OCI-LY7 (cell line): ENCODE measurements around the gene APCDD1L. TPM values are rescaled to one million over a fixed set of nuclear protein-coding genes. Genes with fewer than 3 reads are reported as not detected.

ENCODE experiments used
- BruUV-seq: library from RNA; stranded (reverse); fragments of 400-500 nt; replicated peaks from 2 replicates; lab custom pipeline; 2021; lab: Mats Ljungman, UMichigan
- CTCF ChIA-PET: fragments of 300-600 bp; sonication (Branson Sonifier 250); formaldehyde crosslinking; loops from one replicate; lab custom pipeline; 2022; ENCODE audit warnings: antibody characterized with exemption; ENCODE audit not compliant: unreplicated experiment; lab: Charles Lee
- POLR2A ChIA-PET: fragments of 300-600 bp; sonication (Branson Sonifier 250); formaldehyde crosslinking; loops from one replicate; lab custom pipeline; 2022; ENCODE audit warnings: antibody characterized with exemption; lab: Charles Lee
- DNase-seq: peaks from one replicate; pipeline ENCODE4 v3.0.0-alpha.2; 2015; ENCODE audit warnings: low spot score
- H2AFZ ChIP-seq: fragments of 200-600 bp; sonication (generic), shearing (Covaris generic); 2 replicates; pipeline ENCODE4 v1.6.1; 2014; ENCODE audit warnings: mild to moderate bottlenecking, antibody characterized with exemption, low read length, moderate library complexity
- H3K27ac ChIP-seq: fragments of 200-600 bp; sonication (generic); 2 replicates; pipeline ENCODE4 v1.5.1; 2014; ENCODE audit warnings: mixed run types, low read depth, mild to moderate bottlenecking, moderate library complexity, low read length, inconsistent platforms; ENCODE audit not compliant: poor library complexity, severe bottlenecking
- H3K36me3 ChIP-seq: fragments of 200-600 bp; sonication (generic); 2 replicates; pipeline ENCODE4 v1.6.1; 2014; ENCODE audit warnings: mild to moderate bottlenecking, antibody characterized with exemption, low read length, moderate library complexity, mixed read lengths; ENCODE audit not compliant: insufficient read depth
- H3K4me1 ChIP-seq: fragments of 200-600 bp; sonication (generic); 2 replicates; pipeline ENCODE4 v1.5.1; 2014; ENCODE audit warnings: mild to moderate bottlenecking, low read length; ENCODE audit not compliant: insufficient read depth, poor library complexity, severe bottlenecking
- H3K4me2 ChIP-seq: fragments of 200-600 bp; sonication (generic); 2 replicates; pipeline ENCODE4 v1.6.1; 2014; ENCODE audit warnings: mild to moderate bottlenecking, low read length
- H3K4me3 ChIP-seq: fragments of 200-600 bp; sonication (generic); 2 replicates; pipeline ENCODE4 v1.5.1; 2014; ENCODE audit warnings: mild to moderate bottlenecking, low read depth, low read length; ENCODE audit not compliant: poor library complexity, severe bottlenecking
- H3K79me2 ChIP-seq: fragments of 200-600 bp; sonication (generic); 2 replicates; pipeline ENCODE4 v1.6.1; 2016; ENCODE audit warnings: low read depth, mild to moderate bottlenecking, low read length, moderate library complexity, mixed read lengths; ENCODE audit not compliant: insufficient read depth
- H3K9me2 ChIP-seq: fragments of 200-600 bp; sonication (generic); 2 replicates; pipeline ENCODE4 v1.6.1; 2016; ENCODE audit warnings: mild to moderate bottlenecking, low read length, mixed read lengths; ENCODE audit not compliant: insufficient read depth
- H3K9me3 ChIP-seq: fragments of 200-600 bp; sonication (generic); 2 replicates; pipeline ENCODE4 v1.6.1; 2014; ENCODE audit warnings: mild to moderate bottlenecking, mixed run types, low read length, mixed read lengths
- H4K20me1 ChIP-seq: fragments of 200-600 bp; sonication (generic); 2 replicates; pipeline ENCODE4 v1.6.1; 2014; ENCODE audit warnings: mild to moderate bottlenecking, antibody characterized with exemption, low read length, moderate library complexity, mixed read lengths; ENCODE audit not compliant: insufficient read depth
- CTCF ChIP-seq: fragments of 200-600 bp; sonication (generic); conservative IDR thresholded peaks from 2 replicates; pipeline ENCODE4 v1.5.1; 2014; ENCODE audit warnings: mild to moderate bottlenecking, antibody characterized with exemption, low read length, moderate library complexity, mixed read lengths
- EZH2phosphoT487 ChIP-seq: fragments of 200-600 bp; sonication (generic); IDR thresholded peaks from 2 replicates; pipeline ENCODE4 v1.6.1; 2018; ENCODE audit warnings: low read depth, borderline replicate concordance, mild to moderate bottlenecking, mixed run types, antibody characterized with exemption, low read length, moderate library complexity, mixed read lengths
- intact Hi-C: fragments of 100-400 bp; cut with micrococcal nuclease; formaldehyde crosslinking; loops from one replicate; pipeline ENCODE4 v1.10.0; 2022; ENCODE audit not compliant: unreplicated experiment
- total RNA-seq, 2 experiments: library from RNA; depleted of rRNA in 1 of 2; stranded (reverse); fragments of >200 nt in 1 of 2; shearing (Covaris generic) in 1 of 2; gene quantifications; 2 replicates each; pipeline ENCODE4 v1.2.3, GENCODE V29; 2014 to 2022

APCDD1L gene
- total RNA-seq, 2 experiments from 2014 or later, result not detected

GRCh38 chr20:58459058-58459750 lies 56.0 kb downstream of the APCDD1L start:
- Histone ChIP-seq H3K9me2 (no peaks in the 10 kb centered on the region), H3K79me2 (no peaks in the 10 kb centered on the region), H2AFZ (no peak overlapping the region), H3K4me1 (peaks cover 18% of the 10 kb centered on the region), H4K20me1 (peaks cover 8% of the 10 kb centered on the region; the same call in 1 of the 2 replicates), H3K36me3 (no peaks in the 10 kb centered on the region), H3K9me3 (peaks cover 5% of the 10 kb centered on the region; the same call in 1 of the 2 replicates), H3K4me3 (no peak overlapping the region), H3K27ac (no peak overlapping the region), H3K4me2 (peak overlapping the region; percentile 50)
- POLR2A ChIA-PET, result interaction anchor here (0.7 kb wide), 2 partner anchors 194 to 200 kb away, joined by 3 read pairs; no protein-coding TSS in a partner anchor
- no peak for DNase-seq
- CTCF ChIA-PET, result no interaction called here
- BruUV-seq, result no TSS peak
- no peak for TF ChIP-seq CTCF
- no peak for TF ChIP-seq EZH2phosphoT487
- intact Hi-C loops, result no loop called here

DNA sequence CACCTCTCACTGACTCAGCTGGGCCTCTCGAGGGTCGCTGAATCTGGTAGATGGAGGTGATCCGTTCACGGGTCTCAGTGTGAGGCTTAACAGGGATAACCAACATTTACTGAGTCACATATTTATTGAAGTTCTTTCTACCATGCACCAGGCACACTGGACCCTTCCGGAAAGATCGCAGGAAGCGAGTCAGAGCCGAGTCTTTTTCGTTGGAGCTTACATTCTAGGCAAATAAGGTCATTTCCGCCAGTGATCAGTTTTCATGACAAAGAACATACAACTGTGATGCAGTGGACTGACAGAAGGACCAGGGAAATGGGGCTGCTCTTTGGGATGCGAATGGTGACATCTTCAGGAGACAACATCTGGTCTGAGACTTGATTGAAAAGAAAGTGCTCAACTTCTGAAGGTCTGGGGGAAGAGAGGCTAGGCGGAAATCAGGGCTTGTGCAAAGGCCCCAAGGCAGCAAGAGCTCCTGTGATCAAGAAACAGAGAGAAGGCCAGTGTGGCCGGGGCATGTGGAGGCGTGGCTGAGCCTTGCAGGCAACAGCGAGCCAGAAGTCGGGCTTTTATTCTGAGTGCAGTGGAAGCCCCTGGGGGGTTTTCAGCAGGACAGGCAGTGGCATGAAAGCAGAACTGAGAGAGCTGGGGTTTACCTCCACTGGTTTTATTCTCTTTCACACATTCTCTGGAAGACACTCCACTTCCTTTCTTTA lies 56.7 kb downstream of the APCDD1L start:
- Histone ChIP-seq H3K9me3 (peaks cover 5% of the 10 kb centered on the region; the same call in 1 of the 2 replicates), H3K36me3 (no peaks in the 10 kb centered on the region), H2AFZ (no peak overlapping the region), H4K20me1 (peaks cover 8% of the 10 kb centered on the region; the same call in 1 of the 2 replicates), H3K4me3 (no peak overlapping the region), H3K27ac (no peak overlapping the region), H3K4me1 (peaks cover 18% of the 10 kb centered on the region), H3K79me2 (no peaks in the 10 kb centered on the region), H3K4me2 (peak overlapping the region; percentile 50), H3K9me2 (no peaks in the 10 kb centered on the region)
- ChIA-PET POLR2A (interaction anchor here (0.7 kb wide), 2 partner anchors 193 to 201 kb away, joined by 3 read pairs; no protein-coding TSS in a partner anchor), CTCF (no interaction called here)
- intact Hi-C loops, result no loop called here
- TF ChIP-seq CTCF (no peak), EZH2phosphoT487 (no peak)
- peak; percentile 75 for DNase-seq
- BruUV-seq, result no TSS peak
